NCI-H146 (cell line): ENCODE measurements around the gene CDHR5.

Experiments used
- DNase-seq: peaks from one replicate; lab custom pipeline; 2025; lab: John Stamatoyannopoulos, UW

The CDHR5 gene

DNA sequence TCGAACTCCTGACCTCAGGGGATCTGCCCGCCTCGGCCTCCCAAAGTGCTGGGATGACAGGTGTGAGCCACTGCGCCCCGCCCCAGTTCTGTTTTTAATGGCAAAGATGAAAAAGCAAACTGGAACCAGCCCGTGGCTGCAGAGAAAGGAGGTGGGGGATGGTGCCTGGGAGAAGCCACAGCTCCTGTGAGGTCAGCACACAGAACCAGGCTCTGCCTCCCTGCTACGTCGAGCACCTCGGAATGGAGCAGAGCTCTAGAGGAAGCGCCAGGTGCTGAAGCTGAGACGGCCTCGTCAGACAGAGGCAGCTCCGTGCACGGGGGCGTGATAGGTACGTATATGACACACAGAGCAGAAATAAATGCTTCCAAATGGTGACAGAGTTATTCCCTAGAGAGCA is 20.8 kb upstream of the CDHR5 start:
- DNase-seq: no peak

DNA sequence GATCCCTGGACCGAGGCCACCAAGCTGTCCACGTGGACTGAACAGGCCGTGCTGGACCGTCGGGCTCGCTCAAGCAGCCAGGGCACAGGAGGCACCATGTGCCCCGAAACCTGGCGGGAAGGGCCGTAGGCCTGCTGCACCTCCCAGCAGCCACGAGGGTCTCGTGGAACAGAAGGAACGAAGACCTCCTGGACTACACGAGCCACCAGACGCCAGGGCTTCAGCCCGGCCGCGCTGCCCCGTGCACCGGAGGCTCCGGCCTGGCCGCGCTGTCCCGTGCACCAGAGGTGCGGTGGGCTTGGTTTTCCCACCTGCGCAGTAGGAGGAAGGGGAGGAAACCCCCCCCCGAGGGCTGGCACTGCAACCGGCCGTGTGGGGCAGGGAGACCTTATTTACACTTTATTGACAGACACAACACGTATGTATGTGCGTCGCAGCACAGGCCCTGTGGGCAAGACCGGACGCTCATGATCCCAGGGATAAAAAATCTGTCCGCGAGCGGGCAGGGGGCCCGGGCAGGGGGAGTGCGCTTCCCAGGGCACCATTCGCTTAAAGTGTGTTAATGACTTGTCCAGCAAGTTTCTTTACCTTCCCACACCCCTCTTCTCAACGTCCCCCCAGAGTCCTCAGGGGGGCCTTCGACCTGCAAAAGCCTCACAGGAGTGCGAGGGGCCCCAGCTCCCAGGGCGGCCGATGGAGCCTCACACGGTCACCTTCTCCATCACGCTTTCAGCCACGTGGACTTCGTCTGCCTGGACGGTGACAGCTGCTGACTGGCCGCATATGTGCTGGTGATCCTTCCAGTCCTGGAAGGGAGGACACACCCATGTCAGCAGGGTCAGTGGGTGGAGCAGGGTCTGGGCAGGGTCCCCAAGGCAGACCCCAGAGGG is 19.3 kb upstream of the CDHR5 start:
- no peak for DNase-seq

DNA sequence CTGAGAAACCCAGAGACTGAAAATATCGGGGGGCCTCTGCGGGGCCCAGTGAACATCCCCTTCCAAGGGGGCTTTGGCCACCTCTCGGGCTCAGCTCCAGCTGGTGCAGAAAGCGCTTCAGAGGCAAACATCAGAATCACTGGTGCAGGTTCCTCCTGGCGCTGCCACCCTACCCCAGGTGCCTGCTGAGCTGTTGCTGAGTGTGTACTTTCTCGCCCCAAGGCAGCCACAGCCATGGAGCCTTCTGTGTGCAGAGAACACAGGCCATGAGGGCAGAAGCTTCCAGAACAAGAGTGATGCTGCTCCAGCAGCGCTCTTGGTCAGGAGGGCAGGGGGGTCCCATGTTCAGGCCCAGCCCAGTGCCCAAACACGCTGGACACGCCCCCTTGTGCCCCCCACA is 18.6 kb upstream of the CDHR5 start:
- no peak for DNase-seq

DNA sequence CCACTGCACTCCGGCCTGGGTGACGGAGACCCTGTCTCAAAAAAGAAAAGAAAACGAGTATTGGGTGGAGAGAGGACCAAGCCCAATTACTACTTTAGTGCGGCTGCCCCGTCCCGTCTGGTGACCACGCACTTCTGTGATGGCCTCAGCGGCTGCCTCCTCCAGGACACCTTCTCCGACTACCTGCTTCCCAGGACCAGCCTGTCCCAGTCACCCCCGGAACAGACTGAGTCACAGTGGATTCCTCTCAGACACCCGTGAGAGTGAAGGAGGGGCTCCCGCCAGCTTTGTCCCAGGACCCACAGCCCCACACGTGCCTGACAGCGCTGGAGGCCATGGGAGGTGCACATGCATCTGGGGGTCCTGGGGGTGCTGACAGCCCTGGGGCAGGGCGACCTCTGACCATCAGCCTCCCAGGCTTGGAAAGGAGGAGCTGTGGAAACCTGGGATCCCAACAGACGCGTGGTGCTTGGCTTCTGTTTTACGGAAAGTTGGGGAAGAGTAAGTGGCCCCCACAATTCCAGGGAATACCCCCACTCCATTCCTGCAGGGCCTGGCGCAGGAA is 17.1 kb upstream of the CDHR5 start:
- DNase-seq: no peak

DNA sequence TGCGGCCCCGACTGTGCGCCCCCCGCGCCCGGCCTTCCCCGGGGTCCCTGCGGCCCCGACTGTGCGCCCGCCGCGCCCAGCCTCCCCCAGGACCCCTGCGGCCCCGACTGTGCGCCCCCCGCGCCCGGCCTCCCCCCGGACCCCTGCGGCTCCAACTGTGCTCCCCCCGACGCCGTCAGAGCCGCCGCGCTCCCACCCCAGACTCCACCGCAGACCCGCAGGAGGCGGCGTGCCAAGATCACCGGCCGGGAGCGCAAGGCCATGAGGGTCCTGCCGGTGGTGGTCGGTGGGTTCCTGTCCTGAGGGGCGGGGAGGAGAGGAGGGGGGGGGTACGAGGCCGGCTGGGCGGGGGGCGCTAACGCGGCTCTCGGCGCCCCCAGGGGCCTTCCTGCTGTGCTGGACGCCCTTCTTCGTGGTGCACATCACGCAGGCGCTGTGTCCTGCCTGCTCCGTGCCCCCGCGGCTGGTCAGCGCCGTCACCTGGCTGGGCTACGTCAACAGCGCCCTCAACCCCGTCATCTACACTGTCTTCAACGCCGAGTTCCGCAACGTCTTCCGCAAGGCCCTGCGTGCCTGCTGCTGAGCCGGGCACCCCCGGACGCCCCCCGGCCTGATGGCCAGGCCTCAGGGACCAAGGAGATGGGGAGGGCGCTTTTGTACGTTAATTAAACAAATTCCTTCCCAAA is 15.4 kb upstream of the CDHR5 start:
- no peak for DNase-seq

DNA sequence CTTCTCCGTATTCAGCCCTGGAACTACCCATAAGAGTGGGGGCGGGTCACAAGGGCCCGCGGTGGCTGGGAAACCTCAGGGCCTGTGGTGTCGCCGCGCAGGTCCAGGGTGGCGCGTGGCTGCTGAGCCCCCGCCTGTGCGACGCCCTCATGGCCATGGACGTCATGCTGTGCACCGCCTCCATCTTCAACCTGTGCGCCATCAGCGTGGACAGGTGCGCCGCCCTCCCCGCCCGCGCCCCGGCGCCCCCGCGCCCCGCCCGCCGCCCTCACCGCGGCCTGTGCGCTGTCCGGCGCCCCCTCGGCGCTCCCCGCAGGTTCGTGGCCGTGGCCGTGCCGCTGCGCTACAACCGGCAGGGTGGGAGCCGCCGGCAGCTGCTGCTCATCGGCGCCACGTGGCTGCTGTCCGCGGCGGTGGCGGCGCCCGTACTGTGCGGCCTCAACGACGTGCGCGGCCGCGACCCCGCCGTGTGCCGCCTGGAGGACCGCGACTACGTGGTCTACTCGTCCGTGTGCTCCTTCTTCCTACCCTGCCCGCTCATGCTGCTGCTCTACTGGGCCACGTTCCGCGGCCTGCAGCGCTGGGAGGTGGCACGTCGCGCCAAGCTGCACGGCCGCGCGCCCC is 14.7 kb upstream of the CDHR5 start:
- DNase-seq: no peak

DNA sequence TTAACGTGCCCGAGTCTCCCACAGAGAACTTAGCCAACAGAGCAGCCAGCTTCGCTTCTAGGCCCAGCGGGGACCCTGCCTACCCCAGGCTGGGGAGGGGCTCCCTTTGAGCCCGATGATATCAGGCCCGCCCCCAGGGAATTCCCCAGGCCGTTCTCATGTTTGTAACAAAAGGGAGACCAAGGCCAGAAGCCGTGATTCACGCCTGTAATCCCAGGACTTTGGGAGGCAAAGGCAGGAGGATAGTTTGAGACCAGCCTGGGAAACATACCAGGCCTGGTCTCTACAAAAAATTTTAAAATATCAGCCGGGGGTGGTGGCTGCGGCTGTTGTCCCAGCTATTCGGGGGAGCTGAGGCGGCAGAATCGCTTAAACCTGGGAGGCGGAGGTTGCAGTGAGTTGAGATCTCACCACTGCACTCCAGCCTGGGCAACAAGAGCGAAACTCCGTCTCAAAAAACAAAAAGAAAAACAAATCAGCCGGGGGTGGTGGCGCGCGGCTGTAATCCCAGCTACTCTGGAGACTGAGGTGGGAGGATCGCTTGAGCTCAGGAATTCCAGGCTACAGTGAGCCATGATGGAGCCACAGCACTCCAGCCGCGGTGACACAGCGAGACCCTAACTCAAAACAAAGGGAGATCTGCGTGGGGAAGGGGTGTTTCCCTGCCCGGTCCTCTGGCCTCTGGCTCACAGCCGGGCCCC is 14.0 kb upstream of the CDHR5 start:
- DNase-seq: no peak

DNA sequence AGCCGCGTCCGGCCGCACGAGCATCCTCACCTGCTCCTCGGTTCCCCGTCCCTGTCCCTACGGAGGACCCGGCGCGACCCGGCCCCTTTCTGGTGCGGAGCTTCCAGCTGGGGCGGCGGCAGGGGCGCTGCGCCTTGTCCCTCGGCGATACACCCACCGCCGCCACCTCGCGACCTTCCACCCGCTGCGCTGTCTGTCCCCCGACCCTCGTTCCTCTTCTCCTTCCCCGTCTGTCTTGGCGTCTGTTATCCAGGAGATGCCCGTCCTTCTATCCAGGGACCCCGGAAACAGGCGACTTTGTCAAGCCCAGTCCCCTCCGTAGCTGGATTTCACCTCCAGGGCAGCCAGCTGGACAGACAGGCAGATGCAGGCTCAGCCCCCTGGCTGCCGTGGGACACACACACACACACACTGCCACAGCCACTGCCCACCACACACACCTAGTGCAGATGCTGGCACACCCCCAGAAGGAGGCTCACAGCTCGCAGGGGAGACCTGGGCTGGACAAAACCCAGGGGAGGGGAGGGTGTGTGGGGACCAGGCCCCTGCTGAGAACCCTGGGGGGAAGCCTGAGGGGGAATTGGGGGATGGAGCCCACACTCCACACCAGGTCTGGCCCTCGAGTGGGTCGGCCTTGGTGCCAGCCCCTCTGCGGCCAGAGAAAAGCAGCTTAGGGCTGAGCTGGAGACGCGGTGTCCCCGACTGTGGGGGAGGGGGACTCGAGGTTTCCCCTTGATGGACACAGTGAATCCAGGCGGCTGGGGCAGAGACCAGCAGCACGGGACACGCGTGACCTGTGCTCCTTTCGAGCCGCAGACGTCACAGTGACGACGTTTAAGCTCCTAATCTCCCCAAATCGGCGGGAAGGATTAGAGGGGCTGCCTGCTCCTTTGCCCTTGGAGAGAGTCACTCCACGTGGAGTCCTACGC is 13.1 kb upstream of the CDHR5 start:
- DNase-seq: no peak

DNA sequence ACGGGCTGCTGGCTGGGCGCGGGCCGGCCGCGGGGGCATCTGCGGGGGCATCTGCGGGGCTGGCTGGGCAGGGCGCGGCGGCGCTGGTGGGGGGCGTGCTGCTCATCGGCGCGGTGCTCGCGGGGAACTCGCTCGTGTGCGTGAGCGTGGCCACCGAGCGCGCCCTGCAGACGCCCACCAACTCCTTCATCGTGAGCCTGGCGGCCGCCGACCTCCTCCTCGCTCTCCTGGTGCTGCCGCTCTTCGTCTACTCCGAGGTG is 12.5 kb upstream of the CDHR5 start:
- DNase-seq: no peak

DNA sequence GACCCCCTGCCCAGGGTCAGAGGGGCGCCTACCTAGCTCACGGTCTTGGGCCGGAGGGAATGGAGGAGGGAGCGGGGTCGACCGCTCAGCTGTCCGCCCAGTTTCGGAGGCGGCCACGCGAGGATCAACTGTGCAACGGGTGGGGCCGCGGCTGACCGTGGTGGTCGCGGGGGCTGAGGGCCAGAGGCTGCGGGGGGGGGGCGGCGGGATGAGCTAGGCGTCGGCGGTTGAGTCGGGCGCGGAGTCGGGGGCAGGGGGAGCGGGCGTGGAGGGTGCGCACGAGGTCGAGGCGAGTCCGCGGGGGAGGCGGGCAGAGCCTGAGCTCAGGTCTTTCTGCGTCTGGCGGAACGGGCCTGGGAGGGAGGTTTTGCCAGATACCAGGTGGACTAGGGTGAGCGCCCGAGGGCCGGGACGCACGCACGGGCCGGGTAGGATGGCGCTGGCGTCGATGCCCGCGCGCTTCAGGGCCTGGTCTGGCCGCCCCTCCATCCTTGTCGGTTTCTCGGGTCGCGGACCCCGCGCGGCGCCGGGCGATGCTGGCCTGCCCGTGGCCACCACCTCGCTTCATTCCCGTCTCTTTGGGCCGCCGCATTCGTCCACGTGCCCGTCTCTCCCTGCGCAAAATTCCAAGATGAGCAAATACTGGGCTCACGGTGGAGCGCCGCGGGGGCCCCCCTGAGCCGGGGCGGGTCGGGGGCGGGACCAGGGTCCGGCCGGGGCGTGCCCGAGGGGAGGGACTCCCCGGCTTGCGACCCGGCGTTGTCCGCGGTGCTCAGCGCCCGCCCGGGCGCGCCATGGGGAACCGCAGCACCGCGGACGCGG is 12.0 kb upstream of the CDHR5 start, which contains the start of gene DRD4:
DRD4 (plus strand) TSS at position 759 of the 822 bp plus-strand sequence; CDS start at position 795, 36 bp downstream.
- no peak for DNase-seq

DNA sequence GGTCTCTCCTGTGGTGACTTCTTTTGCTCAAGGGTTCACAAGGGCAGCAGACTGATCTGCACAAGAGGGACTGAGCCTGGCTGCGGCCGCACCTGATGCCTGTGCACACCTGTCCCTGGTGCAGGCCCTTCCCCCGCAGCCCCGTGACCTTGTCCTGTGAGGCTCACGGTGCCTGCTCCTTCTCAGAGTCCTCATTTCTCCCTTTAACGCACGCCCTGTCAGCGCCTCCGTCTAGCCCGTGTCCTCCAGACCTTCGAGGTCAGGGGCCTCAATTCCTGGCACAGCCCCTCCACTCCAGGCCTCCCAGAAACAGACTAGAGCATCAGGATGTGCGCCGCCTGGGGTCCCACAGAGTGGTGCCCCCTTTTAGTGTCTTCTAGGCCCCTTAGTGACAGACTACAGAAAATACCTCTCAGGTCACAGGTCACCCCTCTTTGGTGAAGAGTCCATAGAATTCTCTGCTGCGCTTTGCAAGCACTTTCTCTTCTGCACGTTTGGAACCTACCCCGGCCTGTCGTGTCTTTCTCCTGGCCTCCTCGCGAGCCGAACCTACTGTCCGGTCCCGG is 11.3 kb upstream of the CDHR5 start:
- DNase-seq: no peak

DNA sequence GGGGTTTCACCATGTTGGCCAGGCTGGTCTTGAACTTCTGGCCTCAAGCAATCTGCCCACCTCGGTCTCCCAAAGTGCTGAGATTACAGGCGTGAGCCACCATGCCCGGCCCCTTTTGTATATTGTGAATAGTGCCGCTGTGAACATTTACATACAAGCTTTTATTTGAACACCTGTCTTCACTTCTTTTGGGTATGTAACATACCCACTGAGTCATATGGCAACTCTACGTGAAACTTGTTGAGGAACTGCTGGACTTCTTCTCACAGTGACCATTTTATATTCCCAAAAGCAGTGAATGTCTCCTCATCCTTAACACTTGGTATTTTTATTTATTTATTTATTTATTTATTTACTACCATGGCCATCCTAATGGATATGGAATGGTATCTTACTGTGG is 6.1 kb upstream of the CDHR5 start:
- no peak for DNase-seq

DNA sequence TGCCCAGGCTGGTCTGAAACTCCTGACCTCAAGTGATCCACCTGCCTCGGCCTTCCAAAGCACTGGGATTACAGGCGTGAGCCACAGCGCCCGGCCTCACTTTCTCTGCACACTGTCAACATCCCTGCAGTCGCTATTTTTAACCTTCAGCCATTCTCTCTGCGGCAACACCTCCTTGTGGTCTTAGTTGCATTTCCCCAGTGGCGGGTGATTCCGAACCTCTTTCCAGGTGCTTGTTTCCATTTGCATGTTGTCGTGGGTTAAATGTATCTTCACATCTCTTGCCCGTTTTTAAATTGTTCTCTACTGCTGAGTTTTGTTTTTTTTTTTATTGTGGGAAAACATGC is 4.5 kb upstream of the CDHR5 start:
- DNase-seq: no peak

DNA sequence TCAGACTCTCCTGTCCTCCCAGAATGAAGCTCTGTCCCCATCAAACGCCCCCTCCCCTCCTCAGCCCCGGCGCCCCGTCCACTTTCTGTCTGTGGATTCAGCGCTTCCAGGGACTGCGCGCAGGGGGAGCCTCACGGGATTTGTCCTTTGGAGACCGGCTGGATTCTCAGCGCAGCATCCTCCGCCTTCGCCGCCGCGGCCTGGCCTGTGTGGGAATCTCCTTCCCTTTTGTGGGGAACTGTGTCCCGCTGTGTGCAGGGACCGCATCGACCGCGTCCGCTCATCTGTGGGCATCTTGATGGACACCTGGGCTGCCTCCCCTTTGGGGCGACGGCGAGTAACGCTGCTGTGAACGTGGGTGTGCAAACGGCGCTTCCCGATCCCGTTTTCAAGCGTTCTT is 3.3 kb upstream of the CDHR5 start:
- DNase-seq: no peak

DNA sequence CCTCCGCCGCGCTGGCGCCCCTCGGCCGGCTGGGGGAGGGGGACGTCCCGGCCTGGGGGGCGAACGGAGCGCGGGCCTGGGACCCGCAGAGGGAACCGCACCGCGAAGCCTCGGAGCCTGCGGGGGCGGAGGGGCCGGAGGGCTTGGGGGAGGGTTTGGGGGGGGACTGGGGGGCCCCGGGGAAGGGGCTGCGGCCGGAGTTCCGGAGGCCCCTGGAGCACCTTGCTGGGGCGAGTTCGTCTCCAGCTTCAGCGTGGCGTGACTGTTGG is 2.5 kb upstream of the CDHR5 start:
- DNase-seq: no peak

DNA sequence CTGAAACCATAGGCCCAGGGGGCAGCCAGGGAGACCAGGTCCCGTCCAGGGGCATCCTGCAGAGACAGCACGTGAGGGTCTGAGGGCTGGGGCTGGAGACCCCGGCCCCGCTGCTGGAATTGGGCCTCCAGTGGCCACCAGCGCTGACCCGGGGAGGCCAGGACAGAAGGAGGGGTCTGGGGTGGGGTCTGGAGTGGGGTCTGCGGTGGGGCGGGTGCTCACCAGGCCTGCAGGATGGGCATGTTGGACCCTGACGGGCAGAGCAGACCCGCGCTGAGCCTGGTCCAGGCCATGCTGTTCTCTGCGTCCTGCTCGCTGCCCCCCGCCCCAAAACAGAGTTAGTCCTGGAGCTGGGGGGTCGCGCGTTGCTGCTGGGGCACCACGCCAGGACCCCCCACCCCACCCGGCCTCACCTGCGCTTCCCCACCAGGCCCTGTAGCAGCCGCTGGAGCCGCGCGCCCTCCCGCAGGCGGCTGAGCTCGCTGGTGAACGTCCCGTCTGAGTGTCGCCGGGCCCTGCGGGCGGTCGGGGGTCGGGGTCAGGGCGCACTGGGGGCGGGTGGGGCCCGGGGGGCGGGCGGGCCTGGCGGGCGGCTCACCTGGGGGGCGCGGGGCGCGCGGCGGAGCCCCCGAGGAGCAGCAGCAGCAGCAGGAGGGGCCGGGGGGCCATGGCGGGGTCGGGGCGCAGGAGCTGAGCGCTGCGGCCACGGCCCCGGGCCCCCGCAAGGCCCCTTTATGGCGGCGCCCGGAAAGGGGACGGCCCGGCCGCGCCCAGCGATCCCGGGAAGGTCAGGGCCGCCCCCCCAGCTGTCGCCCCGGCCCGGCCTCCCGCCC is 1.9 kb upstream of the CDHR5 start, which contains the start of gene SCT:
SCT (minus strand) TSS at position 707 of the 833 bp plus-strand sequence; CDS start at position 669, 38 bp downstream.
- no peak for DNase-seq

DNA sequence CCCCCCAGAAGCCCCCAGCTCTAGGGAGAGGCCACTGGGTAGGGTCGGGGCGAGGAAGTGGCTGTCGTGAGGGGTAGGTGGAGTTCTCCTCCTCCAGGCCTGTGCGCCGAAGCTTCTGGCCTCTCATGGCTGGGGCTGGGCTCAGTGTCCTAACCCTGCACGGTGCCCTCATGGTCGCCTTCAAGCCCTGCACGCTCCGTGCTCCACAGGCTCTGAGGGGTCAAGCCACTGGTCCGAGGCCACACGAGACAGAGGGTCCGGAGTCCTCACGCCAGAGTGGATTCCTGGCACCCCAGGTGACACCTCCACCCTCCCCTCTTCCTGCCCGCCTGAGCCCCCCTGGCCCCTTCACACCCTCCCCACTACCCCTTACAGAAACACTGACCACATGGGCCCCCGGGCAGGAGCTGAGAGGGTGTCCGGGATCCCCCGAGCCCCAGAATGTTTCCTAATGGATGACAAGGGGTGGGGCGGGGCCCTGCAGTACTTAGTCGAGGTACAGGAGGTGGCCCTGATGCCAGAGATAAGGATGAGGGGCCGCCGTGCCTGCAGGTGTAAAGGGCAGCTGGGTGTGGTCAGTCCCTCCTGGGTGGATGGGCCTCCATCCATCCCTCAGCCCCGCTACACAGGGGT is 997 bp upstream of the CDHR5 start:
- no peak for DNase-seq

DNA sequence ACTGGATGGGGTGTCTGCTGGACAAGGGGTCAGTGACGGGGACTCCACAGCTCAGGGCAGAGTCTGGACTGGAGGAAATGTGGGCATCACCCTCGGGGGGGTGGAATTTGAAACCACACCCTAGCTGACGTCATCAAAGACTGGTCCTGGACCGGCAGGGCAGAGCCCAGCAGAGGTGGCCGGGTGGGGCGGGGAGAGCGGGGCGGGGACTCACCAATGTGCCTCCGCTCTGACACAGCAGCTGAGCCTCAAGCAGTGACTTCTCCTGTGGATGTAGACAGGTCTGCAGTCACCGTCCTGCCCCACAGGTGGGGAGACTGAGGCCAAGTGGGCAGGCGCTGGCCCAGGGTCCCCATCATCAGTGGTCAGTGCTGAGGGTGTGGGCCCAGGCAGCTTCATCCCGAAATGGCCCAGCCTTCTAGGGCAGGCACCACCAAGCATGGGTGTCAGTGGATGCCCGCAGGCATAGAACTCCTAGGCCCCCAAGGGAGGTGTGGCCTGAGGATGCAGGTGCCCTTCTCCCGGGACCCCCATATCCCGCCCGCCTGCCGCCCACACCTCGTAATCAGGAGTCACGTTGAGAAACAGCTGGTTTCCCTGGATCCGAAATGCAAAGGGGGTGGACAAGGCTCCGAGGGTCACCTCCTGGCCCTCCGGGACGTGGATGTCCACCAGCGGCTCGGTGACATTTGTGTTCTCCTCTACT is 603 bp downstream of the CDHR5 start:
- DNase-seq: no peak
